Measurements from ENCODE around the gene DEPP1.

Gene DEPP1

GRCh38 chr10:44965651-44966097 is 12.9 kb downstream of the DEPP1 start:
- no peak for DNase-seq

- DNase-seq, result no peak
These were observed 13.5 kb downstream of the DEPP1 start for GRCh38 chr10:44965104-44965503.

- DNase-seq, result no peak
These were observed 14.6 kb downstream of the DEPP1 start for GRCh38 chr10:44963772-44964633.

- DNase-seq, result no peak
These were observed 15.5 kb downstream of the DEPP1 start for GRCh38 chr10:44962870-44963738.

GRCh38 chr10:44961931-44962750 is 16.5 kb downstream of the DEPP1 start:
- no peak for DNase-seq

GRCh38 chr10:44961230-44961571 is 17.4 kb downstream of the DEPP1 start:
- DNase-seq, result no peak

GRCh38 chr10:44960482-44961229 is 18.0 kb downstream of the DEPP1 start:
- no peak for DNase-seq

GRCh38 chr10:44960088-44960460 is 18.5 kb downstream of the DEPP1 start:
- DNase-seq, result no peak

GRCh38 chr10:44959247-44960087 is 19.1 kb downstream of the DEPP1 start, which contains the start of gene RASSF4:
Gene RASSF4, plus strand, starts transcription at chr10:44959802. Its CDS starts 10,401 bp downstream, at chr10:44970203.
- peak; percentile 91 for DNase-seq

GRCh38 chr10:44958898-44959246 is 19.7 kb downstream of the DEPP1 start:
- no peak for DNase-seq

- no peak for DNase-seq
These were observed 20.3 kb downstream of the DEPP1 start for GRCh38 chr10:44958196-44958897.

GRCh38 chr10:44956717-44957706 is 21.6 kb downstream of the DEPP1 start:
- no peak for DNase-seq

GRCh38 chr10:44956226-44956625 is 22.4 kb downstream of the DEPP1 start:
- DNase-seq, result no peak

GRCh38 chr10:44955413-44956070 is 23.1 kb downstream of the DEPP1 start:
- no peak for DNase-seq

- DNase-seq, result no peak
These were observed 23.6 kb downstream of the DEPP1 start for GRCh38 chr10:44954962-44955361.

GRCh38 chr10:44954042-44954441 is 24.6 kb downstream of the DEPP1 start:
- no peak for DNase-seq

- DNase-seq, result no peak
These were observed 25.8 kb downstream of the DEPP1 start for GRCh38 chr10:44952779-44953231.

GRCh38 chr10:44951576-44952226 is 26.9 kb downstream of the DEPP1 start:
- no peak for DNase-seq
